Endothelial cell of umbilical vein (primary cell): Measurements from ENCODE around the gene LIN28A. TPM values are rescaled to one million over a fixed set of nuclear protein-coding genes. Genes with fewer than 3 reads are reported as not detected.

Experiments used
- BruUV-seq: library from RNA; stranded (reverse); fragments of 400-500 nt; replicated peaks from 2 replicates; lab custom pipeline; 2021; lab: Mats Ljungman, UMichigan
- CTCF ChIA-PET: fragments of 300-600, 350-600 bp; sonication (Branson Sonifier 250); formaldehyde crosslinking; loops from one replicate; lab custom pipeline; 2021; ENCODE audit warnings: antibody characterized with exemption, inconsistent platforms; lab: Charles Lee
- POLR2A ChIA-PET: fragments of 300-600, 350-600 bp; sonication (Branson Sonifier 250); formaldehyde crosslinking; loops from one replicate; lab custom pipeline; 2021; ENCODE audit warnings: antibody characterized with exemption, inconsistent platforms; lab: Charles Lee
- DNase-seq: peaks from one replicate; pipeline ENCODE4 v3.0.0-alpha.2; 2011; ENCODE audit warnings: low read depth, low spot score
- FAIRE-seq: peaks from 2 replicates; lab custom pipeline; 2011; peaks lifted over from hg19 to GRCh38; lab: Jason Lieb, UNC
- H2AFZ ChIP-seq: 2 replicates; pipeline ENCODE4 v1.6.0; 2012; ENCODE audit warnings: low read depth, low read length, control low read depth, inconsistent platforms
- H3K27ac ChIP-seq: 2 replicates; pipeline ENCODE4 v1.5.1; 2011; ENCODE audit warnings: low read depth, mild to moderate bottlenecking, control low read depth, low read length, moderate library complexity; ENCODE audit not compliant: insufficient read depth
- H3K27me3 ChIP-seq, 2 experiments: 2 replicates each; pipeline versions ENCODE4 v1.6.0 to v1.6.1; 2011; ENCODE audit warnings: low read length in 2 of 2, mixed read lengths in 1 of 2; ENCODE audit not compliant: control insufficient read depth in 2 of 2, insufficient read depth in 2 of 2
- H3K36me3 ChIP-seq, 2 experiments: 2 replicates in 1 of 2; 3 replicates in 1 of 2; pipeline ENCODE4 v1.5.1; 2011; ENCODE audit warnings: low read length in 2 of 2, mild to moderate bottlenecking in 1 of 2, moderate library complexity in 1 of 2; ENCODE audit not compliant: control insufficient read depth in 2 of 2, insufficient read depth in 2 of 2; ENCODE audit errors: extremely low read depth in 1 of 2
- H3K4me1 ChIP-seq: 3 replicates; pipeline ENCODE4 v1.5.1; 2011; ENCODE audit warnings: mild to moderate bottlenecking, low read length; ENCODE audit not compliant: control insufficient read depth, insufficient read depth; ENCODE audit errors: extremely low read depth
- H3K4me2 ChIP-seq: 2 replicates; pipeline ENCODE4 v1.6.1; 2011; ENCODE audit warnings: low read length, control low read depth, mixed read lengths; ENCODE audit not compliant: insufficient read depth
- H3K4me3 ChIP-seq, 3 experiments: fragments of 200-600 bp in 1 of 3; sonication (generic), shearing (Covaris generic) in 1 of 3; replicated peaks in 1 of 3; 2 replicates each; pipeline ENCODE4 v1.5.1; 2011 to 2016; ENCODE audit warnings: control low read depth in 3 of 3, low read length in 3 of 3, mild to moderate bottlenecking in 2 of 3, inconsistent platforms in 1 of 3, low read depth in 1 of 3, moderate library complexity in 1 of 3; ENCODE audit not compliant: insufficient read depth in 1 of 3
- H3K79me2 ChIP-seq: 2 replicates; pipeline ENCODE4 v1.6.0; 2012; ENCODE audit warnings: low read length, inconsistent platforms; ENCODE audit not compliant: control insufficient read depth, insufficient read depth
- H3K9ac ChIP-seq: replicated peaks from 2 replicates; pipeline ENCODE3; 2011; ENCODE audit warnings: low read length, control low read depth; ENCODE audit not compliant: insufficient read depth; ENCODE audit errors: extremely low read depth
- H3K9me1 ChIP-seq: replicated peaks from 3 replicates; pipeline ENCODE4 v1.6.0; 2011; ENCODE audit warnings: mild to moderate bottlenecking, low read length; ENCODE audit not compliant: control insufficient read depth, insufficient read depth; ENCODE audit errors: extremely low read depth
- H3K9me3 ChIP-seq: replicated peaks from 2 replicates; pipeline ENCODE4 v1.5.1; 2012; ENCODE audit warnings: low read length, inconsistent platforms; ENCODE audit not compliant: control insufficient read depth, insufficient read depth
- H4K20me1 ChIP-seq: replicated peaks from 2 replicates; pipeline ENCODE3; 2011; ENCODE audit warnings: mild to moderate bottlenecking, low read length; ENCODE audit not compliant: control insufficient read depth, insufficient read depth; ENCODE audit errors: extremely low read depth
- GATA2 ChIP-seq: IDR thresholded peaks from 2 replicates; pipeline ENCODE4 v1.7.0; 2011; ENCODE audit warnings: low read depth, mild to moderate bottlenecking, moderate library complexity, mixed read lengths, low read length; ENCODE audit not compliant: insufficient read length, insufficient read depth
- JUN ChIP-seq: IDR thresholded peaks from 2 replicates; pipeline ENCODE4 v1.6.1; 2011; ENCODE audit warnings: borderline replicate concordance, low read depth; ENCODE audit not compliant: insufficient read length, insufficient read depth
- MYC ChIP-seq: IDR thresholded peaks from one replicate; pipeline ENCODE4 v1.6.1; 2011; ENCODE audit warnings: mild to moderate bottlenecking, low read depth, low read length
- POLR2A ChIP-seq: IDR thresholded peaks from 2 replicates; pipeline ENCODE4 v1.6.1; 2012; ENCODE audit warnings: low read depth, mild to moderate bottlenecking, control low read depth, low read length
- POLR2AphosphoS5 ChIP-seq: IDR thresholded peaks from 2 replicates; pipeline ENCODE4 v1.6.1; 2012; ENCODE audit warnings: low read depth, mild to moderate bottlenecking, control low read depth, low read length, moderate library complexity; ENCODE audit not compliant: insufficient read depth
- dilution Hi-C: fragments of 300-500 bp; cut with MboI; formaldehyde crosslinking; loops from one replicate; pipeline ENCODE4 v1.15.0; 2019; ENCODE audit warnings: low sequenced_read_pairs; ENCODE audit not compliant: extremely low pct_ligation_motif_present
- intact Hi-C: fragments of 100-400 bp; cut with micrococcal nuclease; formaldehyde crosslinking; loops from one replicate; pipeline ENCODE4 v1.10.0; 2022
- polyA plus RNA-seq, 4 experiments: library from polyadenylated mRNA; depleted of rRNA in 3 of 4; stranded (reverse) in 3 of 4; unstranded in 1 of 4; fragments of >200 nt; gene quantifications; 2 replicates each; pipeline versions ENCODE4 v1.2.1 to v1.2.3, GENCODE V29; 2011 to 2012; ENCODE audit warnings: missing spikeins in 1 of 4
- total RNA-seq: library from RNA; stranded (reverse); gene quantifications from 2 replicates; pipeline ENCODE4 v1.2.3, GENCODE V29; 2021
- TF ChIP-seq, protein P1 (sequence below): IDR thresholded peaks from 2 replicates; pipeline ENCODE4 v1.6.1; 2011; ENCODE audit not compliant: insufficient read depth, insufficient read length
- TF ChIP-seq, protein P2 (sequence below), 2 donors: IDR thresholded peaks; 1 replicate in 1 of 2; 2 replicates in 1 of 2; pipeline ENCODE4 v1.5.1; 2011; ENCODE audit warnings: low read length in 2 of 2, mild to moderate bottlenecking in 2 of 2, moderate library complexity in 2 of 2, control low read depth in 1 of 2, inconsistent platforms in 1 of 2, low read depth in 1 of 2; ENCODE audit not compliant: insufficient read depth in 1 of 2; ENCODE audit errors: extremely low read depth in 1 of 2

Gene LIN28A
- total and polyA plus RNA-seq, 2 donors (not counting 3 experiments of a cell fraction or from before 2014, with no cell fraction given) = 0.11 TPM; not detected in 1

DNA sequence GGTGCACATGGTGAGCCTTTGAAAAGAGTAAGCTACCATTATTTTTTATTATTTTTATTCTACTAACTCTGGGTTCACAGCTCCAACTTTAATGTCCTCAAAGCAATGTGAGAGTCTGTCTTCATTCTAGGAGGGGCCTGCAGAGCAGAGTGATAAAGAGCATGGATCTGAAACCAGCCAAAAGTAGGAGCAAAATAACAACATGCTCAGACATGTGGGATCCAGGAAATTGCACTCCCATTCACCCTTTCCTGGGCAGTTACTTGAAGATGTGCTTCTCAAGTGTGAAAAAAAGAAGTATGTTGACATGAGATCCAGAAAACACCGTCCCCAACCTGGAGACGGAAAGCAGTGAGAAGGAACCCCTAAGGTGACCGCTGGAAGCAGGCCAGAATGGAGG lies 8.7 kb upstream of the LIN28A start:
- intact Hi-C loops (no loop called here), dilution Hi-C loops (no loop called here)
- TF ChIP-seq POLR2AphosphoS5 (no peak), POLR2A (no peak), JUN (no peak), GATA2 (no peak), MYC (no peak)
- TF ChIP-seq, protein P1, sequence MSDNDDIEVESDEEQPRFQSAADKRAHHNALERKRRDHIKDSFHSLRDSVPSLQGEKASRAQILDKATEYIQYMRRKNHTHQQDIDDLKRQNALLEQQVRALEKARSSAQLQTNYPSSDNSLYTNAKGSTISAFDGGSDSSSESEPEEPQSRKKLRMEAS = no peak
- TF ChIP-seq, protein P2, sequence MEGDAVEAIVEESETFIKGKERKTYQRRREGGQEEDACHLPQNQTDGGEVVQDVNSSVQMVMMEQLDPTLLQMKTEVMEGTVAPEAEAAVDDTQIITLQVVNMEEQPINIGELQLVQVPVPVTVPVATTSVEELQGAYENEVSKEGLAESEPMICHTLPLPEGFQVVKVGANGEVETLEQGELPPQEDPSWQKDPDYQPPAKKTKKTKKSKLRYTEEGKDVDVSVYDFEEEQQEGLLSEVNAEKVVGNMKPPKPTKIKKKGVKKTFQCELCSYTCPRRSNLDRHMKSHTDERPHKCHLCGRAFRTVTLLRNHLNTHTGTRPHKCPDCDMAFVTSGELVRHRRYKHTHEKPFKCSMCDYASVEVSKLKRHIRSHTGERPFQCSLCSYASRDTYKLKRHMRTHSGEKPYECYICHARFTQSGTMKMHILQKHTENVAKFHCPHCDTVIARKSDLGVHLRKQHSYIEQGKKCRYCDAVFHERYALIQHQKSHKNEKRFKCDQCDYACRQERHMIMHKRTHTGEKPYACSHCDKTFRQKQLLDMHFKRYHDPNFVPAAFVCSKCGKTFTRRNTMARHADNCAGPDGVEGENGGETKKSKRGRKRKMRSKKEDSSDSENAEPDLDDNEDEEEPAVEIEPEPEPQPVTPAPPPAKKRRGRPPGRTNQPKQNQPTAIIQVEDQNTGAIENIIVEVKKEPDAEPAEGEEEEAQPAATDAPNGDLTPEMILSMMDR (IDR thresholded peaks at IDR 0.05; ENCODE audit: extremely low read depth in 1 of 2, insufficient read depth in 1 of 2, low read depth in 1 of 2, low read length in 2 of 2) = no peak
- BruUV-seq = no TSS peak
- Histone ChIP-seq H3K9ac (no peak overlapping the region), H2AFZ (no peak overlapping the region), H3K27ac (no peak overlapping the region), H3K9me1 (no peaks in the 10 kb centered on the region), H3K36me3 (no peaks in the 10 kb centered on the region), H3K79me2 (no peaks in the 10 kb centered on the region), H4K20me1 (no peaks in the 10 kb centered on the region), H3K4me1 (no peaks in the 10 kb centered on the region), H3K9me3 (no peaks in the 10 kb centered on the region), H3K4me2 (no peak overlapping the region), H3K27me3 (peaks cover 0 to 2% of the 10 kb centered on the region in 2 experiments), H3K4me3 (no peak overlapping the region)
- POLR2A ChIA-PET = no interaction called here
- DNase-seq (no peak), FAIRE-seq (no peak)
- CTCF ChIA-PET = interaction anchor here (1.0 to 9.0 kb wide), 2 partner anchors 15 to 32 kb away, joined by 3 to 102 read pairs; no protein-coding TSS in a partner anchor
